ENCODE data around the gene SH2D2A.

Gene SH2D2A

DNA sequence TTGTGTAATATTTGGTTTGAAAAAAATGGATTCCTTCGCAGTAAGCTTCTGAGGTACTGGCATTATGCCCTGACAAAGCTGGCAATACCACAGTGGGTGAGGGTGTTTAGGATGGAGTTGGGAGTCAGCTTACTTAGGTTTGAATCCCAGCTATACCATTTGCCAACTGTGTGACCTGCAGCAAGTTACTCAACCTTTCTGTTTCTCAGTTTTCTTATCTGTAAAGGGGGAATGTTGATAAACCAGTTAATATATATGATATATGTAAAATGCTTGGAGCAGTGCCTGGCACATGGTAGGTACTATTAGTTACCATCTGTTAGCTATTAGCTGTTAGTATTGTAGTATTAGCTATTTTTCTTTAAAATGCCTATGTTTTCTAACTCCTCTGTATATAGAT lies 60.3 kb downstream of the SH2D2A start:
- no peak for DNase-seq (ENCODE audit: extremely low read depth, low read depth)
- TF ChIP-seq, protein P1, sequence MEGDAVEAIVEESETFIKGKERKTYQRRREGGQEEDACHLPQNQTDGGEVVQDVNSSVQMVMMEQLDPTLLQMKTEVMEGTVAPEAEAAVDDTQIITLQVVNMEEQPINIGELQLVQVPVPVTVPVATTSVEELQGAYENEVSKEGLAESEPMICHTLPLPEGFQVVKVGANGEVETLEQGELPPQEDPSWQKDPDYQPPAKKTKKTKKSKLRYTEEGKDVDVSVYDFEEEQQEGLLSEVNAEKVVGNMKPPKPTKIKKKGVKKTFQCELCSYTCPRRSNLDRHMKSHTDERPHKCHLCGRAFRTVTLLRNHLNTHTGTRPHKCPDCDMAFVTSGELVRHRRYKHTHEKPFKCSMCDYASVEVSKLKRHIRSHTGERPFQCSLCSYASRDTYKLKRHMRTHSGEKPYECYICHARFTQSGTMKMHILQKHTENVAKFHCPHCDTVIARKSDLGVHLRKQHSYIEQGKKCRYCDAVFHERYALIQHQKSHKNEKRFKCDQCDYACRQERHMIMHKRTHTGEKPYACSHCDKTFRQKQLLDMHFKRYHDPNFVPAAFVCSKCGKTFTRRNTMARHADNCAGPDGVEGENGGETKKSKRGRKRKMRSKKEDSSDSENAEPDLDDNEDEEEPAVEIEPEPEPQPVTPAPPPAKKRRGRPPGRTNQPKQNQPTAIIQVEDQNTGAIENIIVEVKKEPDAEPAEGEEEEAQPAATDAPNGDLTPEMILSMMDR (IDR thresholded peaks at IDR 0.05; ENCODE audit: low read depth, low read length), result no peak

Measured in AG09319 (cell line).